ENCODE measurements around the gene NMNAT2. TPM values are rescaled to one million over a fixed set of nuclear protein-coding genes. Genes with fewer than 3 reads are reported as not detected.
A peak's percentile ranks its signal among the peaks of the same experiment; 100 is the strongest.

NMNAT2 gene
- total RNA-seq, 4 donors from 2014 or later, result 0.13 to 0.83 (median 0.66) TPM; not detected in 1

- DNase-seq, result no peak
- Histone ChIP-seq H3K4me3 (no peak overlapping the region), H3K4me1 (no peaks in the 10 kb centered on the region), H3K27me3 (no peaks in the 10 kb centered on the region), H3K36me3 (no peaks in the 10 kb centered on the region), H3K9me3 (no peaks in the 10 kb centered on the region), H3K27ac (peak overlapping the region in 3 of 4 donors; percentile 14 to 39 (median 16))
- TF ChIP-seq POLR2A (IDR thresholded peaks at IDR 0.05) (no peak), CTCF (IDR thresholded peaks at IDR 0.05) (no peak)
These were observed 135.9 kb downstream of the NMNAT2 start for GRCh38 chr1:183282101-183282855.

- H3K4me1 ChIP-seq, result no peaks in the 10 kb centered on the region
- H3K27ac ChIP-seq, result peak overlapping the region; percentile 14 to 49 (median 28)
- TF ChIP-seq POLR2A (IDR thresholded peaks at IDR 0.05), result no peak
- peak; percentile 71 to 87 (median 82) for TF ChIP-seq CTCF (IDR thresholded peaks at IDR 0.05)
- H3K9me3 ChIP-seq, result no peaks in the 10 kb centered on the region
- H3K36me3 ChIP-seq, result no peaks in the 10 kb centered on the region
- no peaks in the 10 kb centered on the region for H3K27me3 ChIP-seq
- H3K4me3 ChIP-seq, result no peak overlapping the region
- peak; percentile 61 to 91 (median 85) for DNase-seq
These were observed 136.6 kb downstream of the NMNAT2 start for GRCh38 chr1:183281553-183282091.

GRCh38 chr1:183281039-183281438 is 137.1 kb downstream of the NMNAT2 start:
- Histone ChIP-seq H3K27ac (peak overlapping the region in 2 of 4 donors; percentile 16 to 39), H3K4me1 (no peaks in the 10 kb centered on the region), H3K36me3 (no peaks in the 10 kb centered on the region), H3K9me3 (no peaks in the 10 kb centered on the region), H3K4me3 (no peak overlapping the region), H3K27me3 (no peaks in the 10 kb centered on the region)
- TF ChIP-seq CTCF (IDR thresholded peaks at IDR 0.05) (no peak), POLR2A (IDR thresholded peaks at IDR 0.05) (no peak)
- peak in 1 of 3 donors; percentile 64 for DNase-seq

- no peaks in the 10 kb centered on the region for H3K27me3 ChIP-seq
- no peaks in the 10 kb centered on the region for H3K9me3 ChIP-seq
- no peaks in the 10 kb centered on the region for H3K4me1 ChIP-seq
- peak overlapping the region in 1 of 4 donors; percentile 13 for H3K27ac ChIP-seq
- no peaks in the 10 kb centered on the region for H3K36me3 ChIP-seq
- no peak overlapping the region for H3K4me3 ChIP-seq
- DNase-seq, result no peak
- TF ChIP-seq CTCF (IDR thresholded peaks at IDR 0.05), result no peak
- TF ChIP-seq POLR2A (IDR thresholded peaks at IDR 0.05), result no peak
These were observed 138.3 kb downstream of the NMNAT2 start for GRCh38 chr1:183279835-183280234.

- H3K4me1 ChIP-seq, result no peaks in the 10 kb centered on the region
- no peak for DNase-seq
- TF ChIP-seq CTCF (IDR thresholded peaks at IDR 0.05) (no peak), POLR2A (IDR thresholded peaks at IDR 0.05) (no peak)
These were observed 139.2 kb downstream of the NMNAT2 start for GRCh38 chr1:183278739-183279591.

More at GRCh38 chr1:183278739-183279591, 139.2 kb downstream of the NMNAT2 start:
- H3K9me3 ChIP-seq, result no peaks in the 10 kb centered on the region
- peak overlapping the region in 2 of 4 donors; percentile 13 to 23 for H3K27ac ChIP-seq
- H3K27me3 ChIP-seq, result no peaks in the 10 kb centered on the region
- H3K36me3 ChIP-seq, result no peaks in the 10 kb centered on the region
- H3K4me3 ChIP-seq, result no peak overlapping the region

All from Peyer's patch (tissue), 4 donors.